ENCODE data around the gene SGF29. TPM values are rescaled to one million over a fixed set of nuclear protein-coding genes. Genes with fewer than 3 reads are reported as not detected.

SGF29 gene
- total and polyA plus RNA-seq, 9 of the 15 experiments (the other 6 are each of a cell fraction or from before 2014, with no cell fraction given), result 2.6 to 36.1 (median 21.2) TPM

GRCh38 chr16:28527985-28528384, 25.7 kb upstream of the SGF29 start (continued):
- no peak for TF ChIP-seq KDM4B (IDR thresholded peaks at IDR 0.05; ENCODE audit: borderline replicate concordance in 2 of 2, low read depth in 1 of 2)

- 43% methylated on average over 5 of the region's 5 CpGs for WGBS (ENCODE audit: insufficient coverage, low coverage, missing lambda C conversion rate)
- TF ChIP-seq CBFA2T2 (conservative IDR thresholded peaks at IDR 0.05) (no peak), NFATC3 (IDR thresholded peaks at IDR 0.05) (no peak), ID3 (CRISPR knock-in tag; IDR thresholded peaks at IDR 0.05) (no peak), ID3 (tag; IDR thresholded peaks at IDR 0.05) (no peak), GTF2B (IDR thresholded peaks at IDR 0.05; ENCODE audit: extremely low read depth, insufficient read length) (no peak), SMAD3 (CRISPR knock-in tag; conservative IDR thresholded peaks at IDR 0.05) (no peak), MTA1 (IDR thresholded peaks at IDR 0.05; ENCODE audit: borderline replicate concordance) (no peak), CBX5 (IDR thresholded peaks at IDR 0.05; ENCODE audit: borderline replicate concordance, low read depth) (no peak), ZNF717 (CRISPR knock-in tag; IDR thresholded peaks at IDR 0.05) (no peak), ZNF140 (CRISPR knock-in tag; IDR thresholded peaks at IDR 0.05) (no peak), HDAC1 (IDR thresholded peaks at IDR 0.05) (no peak), ZNF57 (CRISPR knock-in tag; IDR thresholded peaks at IDR 0.05) (no peak), HMGXB4 (CRISPR knock-in tag; IDR thresholded peaks at IDR 0.05) (no peak), SREBF2 (CRISPR knock-in tag; IDR thresholded peaks at IDR 0.05) (no peak), ATF6 (CRISPR knock-in tag; IDR thresholded peaks at IDR 0.05) (no peak)
Observed at GRCh38 chr16:28528463-28528867, 25.3 kb upstream of the SGF29 start.

More at GRCh38 chr16:28528463-28528867, 25.3 kb upstream of the SGF29 start:
- ATAC-seq, result no peak
- Histone ChIP-seq H2AFZ (ENCODE audit: low read depth, low read length) (0 out of 2 replicates have a peak overlapping the region, but pooled peaks have one; percentile 12), H3K9me3 (replicated peaks; ENCODE audit: control insufficient read depth, insufficient read depth, low read depth, low read length) (no peaks in the 10 kb centered on the region), H3K36me3 (ENCODE audit: control insufficient read depth, insufficient read depth, low read length) (no peaks in the 10 kb centered on the region), H4K20me1 (replicated peaks; ENCODE audit: control insufficient read depth, insufficient read depth, low read length) (no peaks in the 10 kb centered on the region), H3K79me2 (ENCODE audit: control insufficient read depth, insufficient read depth, low read length) (no peaks in the 10 kb centered on the region), H3K27me3 (ENCODE audit: control insufficient read depth in 2 of 2, insufficient read depth in 2 of 2, low read length in 2 of 2) (no peaks in the 10 kb centered on the region), H3K9ac (ENCODE audit: insufficient read depth in 1 of 2, low read depth in 2 of 2, low read length in 2 of 2) (peak overlapping the region in 1 of 2 experiments; percentile 65; a peak in 1 of 4 replicates), H3K4me2 (ENCODE audit: insufficient read depth, low read length) (no peak overlapping the region), H3K4me1 (replicated peaks in 1 of 2; ENCODE audit: control insufficient read depth in 2 of 2, insufficient read depth in 2 of 2, low read length in 2 of 2) (peaks cover 5 to 16% of the 10 kb centered on the region in 2 experiments; a peak in 3 of 5 replicates), H3K4me3 (no peak overlapping the region), H3K27ac (ENCODE audit: extremely low read depth, low read depth, low read length) (no peak overlapping the region), H3K9me1 (ENCODE audit: control insufficient read depth, insufficient read depth, low read length) (no peaks in the 10 kb centered on the region)
- DNase-seq (ENCODE audit: extremely low read depth in 1 of 4, low spot score in 3 of 4), result no peak
- no TSS peak for BruUV-seq (replicated peaks)
- intact Hi-C loops (cut with micrococcal nuclease) (loop anchor here (10.0 kb wide), 1 partner anchor 254 kb away; no protein-coding TSS in a partner anchor), in situ Hi-C loops (cut with MboI) (loop anchor here (25.0 kb wide), 2 partner anchors 184 to 959 kb away; partner anchors contain the start of gene EIF3C)
- no peak for FAIRE-seq
- CTCF ChIA-PET (ENCODE audit: low intra/inter-chr PET ratio), result no interaction called here
- POLR2A ChIA-PET, result no interaction called here
